OCI-M2 (cell line): ENCODE results near the gene ACVR1.
"Not testable (repeated sequence)": the region's sequence is repeated elsewhere in the genome, so short reads cannot be mapped to it uniquely, and the experiment has no call there.

ENCODE experiments used
- DNase-seq: peaks from one replicate; lab custom pipeline; 2025; ENCODE audit not compliant: unreplicated experiment; lab: John Stamatoyannopoulos, UW

Gene ACVR1

DNA sequence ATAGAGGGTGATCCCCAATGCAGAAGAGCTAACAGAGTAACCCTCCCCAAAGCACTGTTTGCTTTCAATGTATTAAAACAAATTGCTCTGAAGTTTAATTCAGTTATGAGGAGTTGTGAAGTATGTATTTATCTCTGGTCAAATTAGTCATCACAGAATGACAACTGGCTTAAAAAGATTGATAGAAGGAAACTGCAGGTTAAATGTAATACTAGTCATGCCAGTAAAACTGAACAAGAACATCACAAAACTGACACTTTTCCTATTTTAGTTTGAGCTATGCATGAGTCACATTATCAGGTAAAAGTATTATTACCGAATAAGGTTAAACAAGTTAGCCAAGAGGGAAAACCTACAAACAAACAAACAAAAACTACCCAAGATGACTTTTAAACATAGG is 148.4 kb downstream of the ACVR1 start:
- DNase-seq, result no peak

DNA sequence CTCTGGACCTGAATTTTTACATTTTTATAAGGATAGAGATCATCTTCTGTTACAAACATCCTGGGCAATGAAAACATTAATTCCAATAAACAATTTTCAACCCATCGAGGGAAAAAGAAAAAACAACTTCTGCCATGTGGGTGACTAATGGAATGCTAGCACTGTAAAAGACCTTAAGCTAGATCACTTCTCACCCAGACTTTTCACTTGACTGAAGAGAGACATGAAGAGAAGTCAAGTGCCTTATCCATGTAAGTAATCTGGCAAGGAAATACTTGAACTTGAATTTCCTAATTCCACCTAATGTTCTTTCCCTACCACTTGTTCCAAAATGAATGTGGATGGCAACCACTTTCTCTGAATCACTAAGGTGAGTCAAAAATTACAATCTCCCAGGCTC is 149.2 kb downstream of the ACVR1 start:
- DNase-seq, result no peak

DNA sequence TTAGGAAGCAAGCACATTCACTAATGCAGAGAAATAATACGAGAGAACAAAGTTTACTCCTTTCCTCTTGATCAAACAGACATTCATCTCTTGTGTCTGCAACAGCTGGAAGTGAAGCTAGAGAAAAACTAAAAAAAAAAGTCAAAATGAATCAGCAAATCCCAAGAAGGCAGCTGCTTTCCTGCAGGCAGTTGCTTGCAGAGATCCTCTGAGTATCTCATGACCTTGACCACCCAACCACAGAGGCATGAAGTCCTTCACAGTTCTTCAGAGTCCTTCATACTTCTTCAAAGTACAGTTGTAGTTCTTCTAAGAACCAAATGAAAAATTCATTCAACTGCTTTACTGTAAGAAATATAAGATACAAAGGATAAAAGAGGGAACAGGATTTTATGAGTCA is 150.3 kb downstream of the ACVR1 start:
- no peak for DNase-seq

DNA sequence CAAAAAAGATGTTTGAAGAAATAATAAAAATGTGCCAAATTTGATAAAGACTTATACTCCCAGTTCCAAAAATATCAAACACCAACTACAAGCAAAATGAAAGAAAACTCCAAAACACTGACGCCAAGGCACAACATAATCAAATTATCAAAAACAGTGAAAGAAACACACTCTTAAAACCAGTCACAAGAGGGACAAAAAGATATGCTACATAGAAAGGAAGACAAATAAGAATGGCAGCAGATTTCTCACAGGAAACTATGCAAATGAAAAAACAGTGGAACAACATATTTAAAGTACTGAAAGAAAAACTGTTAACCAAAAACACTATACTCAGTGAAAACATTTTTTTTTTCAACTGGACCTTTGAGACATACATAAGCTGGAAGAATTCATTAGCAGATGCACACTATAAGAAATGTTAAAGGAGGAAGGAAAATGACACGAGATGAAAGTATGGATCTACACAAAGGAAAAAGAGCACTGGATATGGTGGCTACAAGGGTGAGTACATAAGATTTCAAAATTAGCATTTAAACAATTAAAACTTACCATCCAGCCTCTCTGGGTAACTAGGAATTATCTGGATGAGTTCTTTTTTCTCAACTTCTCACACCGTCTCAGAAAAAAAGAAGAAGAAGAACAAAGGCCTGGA is 153.4 kb downstream of the ACVR1 start:
- DNase-seq, result no peak

DNA sequence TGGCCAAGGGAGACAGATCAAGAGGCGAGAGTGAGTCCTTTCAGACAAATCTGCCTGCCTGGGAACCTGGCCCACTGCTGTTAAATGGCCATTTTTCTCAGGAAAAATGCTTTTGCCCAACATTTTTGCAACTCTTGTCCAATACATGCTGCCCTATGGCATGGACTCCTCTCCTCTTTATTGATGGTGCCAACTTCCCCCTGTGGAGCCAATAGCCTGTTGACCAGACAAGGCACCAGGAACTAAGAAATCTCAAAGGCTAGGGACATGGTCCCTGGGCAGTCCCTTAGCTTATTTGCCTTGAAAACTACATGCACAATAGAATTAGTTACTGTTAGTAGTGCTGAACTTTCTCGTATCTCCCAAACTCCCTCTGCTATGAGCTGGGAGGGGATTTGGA is 155.6 kb downstream of the ACVR1 start:
- no peak for DNase-seq

DNA sequence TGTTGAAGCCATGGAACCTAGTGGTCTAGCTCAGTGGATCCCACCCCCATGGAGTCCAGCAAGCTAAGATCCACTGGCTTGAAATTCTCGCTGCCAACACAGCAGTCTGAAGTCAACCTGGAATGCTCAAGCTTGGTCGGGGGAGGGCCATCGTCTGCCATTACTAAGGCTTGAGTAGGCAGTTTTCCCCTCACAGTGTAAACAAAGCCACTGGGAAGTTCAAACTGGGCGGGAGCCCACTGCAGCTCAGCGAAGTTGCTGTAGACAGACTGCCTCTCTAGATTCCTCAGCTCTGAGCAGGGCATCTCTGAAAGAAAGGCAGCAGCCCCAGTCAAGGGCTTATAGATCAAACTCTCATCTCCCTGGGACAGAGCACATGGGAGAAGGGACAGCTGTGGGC is 171.5 kb downstream of the ACVR1 start:
- not testable (repeated sequence) for DNase-seq

DNA sequence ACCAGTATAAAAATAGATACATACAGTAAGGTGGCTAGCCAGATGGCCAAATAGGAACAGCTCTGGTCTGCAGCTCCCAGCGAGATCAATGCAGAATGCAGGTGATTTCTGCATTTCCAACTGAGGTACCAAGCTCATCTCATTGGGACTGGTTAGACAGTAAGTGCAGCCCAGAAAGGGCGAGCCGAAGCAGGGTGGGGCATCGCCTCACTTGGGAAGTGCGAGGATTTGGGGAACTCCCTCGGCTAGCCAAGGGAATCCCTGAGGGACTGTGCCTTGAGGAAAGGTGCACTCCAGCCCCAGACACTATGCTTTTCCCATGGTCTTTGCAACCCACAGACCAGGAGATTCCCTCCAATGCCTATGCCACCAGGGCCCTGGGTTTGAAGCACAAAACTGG is 172.0 kb downstream of the ACVR1 start:
- not testable (repeated sequence) for DNase-seq

DNA sequence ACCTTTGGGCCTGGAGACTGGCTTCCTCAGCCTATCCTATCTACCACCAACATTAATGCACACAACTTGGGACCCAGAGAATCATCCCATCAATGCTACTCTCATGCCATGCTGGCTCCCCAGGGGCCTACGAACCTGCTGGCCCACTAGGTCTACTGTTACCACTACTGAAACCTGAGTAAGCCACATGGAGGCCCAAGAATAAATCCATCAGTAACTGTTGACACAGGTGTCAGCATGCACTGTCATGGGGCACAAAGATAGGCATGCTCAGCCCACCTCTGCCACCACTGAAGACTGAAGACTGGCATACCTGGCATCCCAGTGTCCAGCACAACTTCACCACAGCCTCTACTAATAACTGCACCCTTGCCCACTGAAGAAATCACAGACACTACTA is 176.3 kb downstream of the ACVR1 start:
- DNase-seq, result no peak

DNA sequence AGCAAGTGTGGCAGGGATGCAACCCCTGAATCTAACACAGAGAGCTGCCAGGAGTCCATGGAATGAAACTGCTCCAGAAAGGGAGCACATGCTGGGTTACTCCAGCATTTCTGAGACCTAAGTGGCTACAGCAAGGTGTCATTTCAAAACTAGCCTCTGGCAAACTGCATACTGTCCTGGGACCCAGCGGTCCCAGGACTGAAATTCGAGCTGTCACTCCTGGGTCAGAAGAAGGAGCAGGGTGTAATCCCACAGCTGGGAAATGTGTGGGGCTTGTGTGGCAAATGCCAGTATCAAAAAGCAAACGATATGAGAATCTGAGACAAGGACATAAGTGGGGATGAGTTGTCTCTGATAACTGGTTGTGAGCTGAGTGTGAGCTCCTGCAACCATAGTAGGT is 177.1 kb downstream of the ACVR1 start:
- DNase-seq, result no peak

DNA sequence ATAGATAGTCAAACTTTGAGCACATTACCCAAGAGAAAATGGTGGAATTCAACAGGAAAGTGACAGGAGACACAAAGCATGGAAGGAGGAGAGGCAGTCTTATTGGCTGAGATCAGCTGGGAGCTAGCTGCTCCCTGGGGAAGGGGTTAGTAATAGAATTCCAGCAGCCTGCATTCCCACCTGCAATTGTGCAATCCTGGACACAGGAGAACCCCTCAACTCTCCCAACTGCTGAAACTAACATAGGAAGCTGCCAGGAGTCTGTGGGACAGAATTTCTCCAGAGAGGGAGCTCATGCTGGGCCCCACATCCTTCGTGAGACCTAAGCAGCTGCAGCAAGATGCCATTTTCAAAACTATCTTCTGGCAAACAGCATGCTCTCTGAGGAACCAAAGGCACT is 177.7 kb downstream of the ACVR1 start:
- no peak for DNase-seq

DNA sequence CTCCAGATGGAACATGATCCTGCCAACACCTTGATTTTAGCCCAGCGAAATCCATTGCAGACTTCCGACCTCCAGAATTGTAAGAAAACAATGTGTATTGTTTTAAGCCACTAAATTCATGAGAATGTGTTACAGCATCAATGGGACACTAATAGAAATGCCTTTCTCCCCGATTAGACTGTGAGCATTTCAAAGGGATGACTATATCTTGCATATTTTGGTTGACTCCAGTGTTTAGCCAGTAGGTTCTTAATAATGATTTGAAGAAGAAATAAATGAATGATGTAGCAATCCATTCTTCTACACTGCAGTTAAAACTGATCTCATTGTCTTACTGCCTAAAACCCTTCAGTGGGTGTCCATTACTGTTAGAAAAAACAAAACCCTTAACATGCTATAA is 180.1 kb downstream of the ACVR1 start:
- DNase-seq, result no peak

DNA sequence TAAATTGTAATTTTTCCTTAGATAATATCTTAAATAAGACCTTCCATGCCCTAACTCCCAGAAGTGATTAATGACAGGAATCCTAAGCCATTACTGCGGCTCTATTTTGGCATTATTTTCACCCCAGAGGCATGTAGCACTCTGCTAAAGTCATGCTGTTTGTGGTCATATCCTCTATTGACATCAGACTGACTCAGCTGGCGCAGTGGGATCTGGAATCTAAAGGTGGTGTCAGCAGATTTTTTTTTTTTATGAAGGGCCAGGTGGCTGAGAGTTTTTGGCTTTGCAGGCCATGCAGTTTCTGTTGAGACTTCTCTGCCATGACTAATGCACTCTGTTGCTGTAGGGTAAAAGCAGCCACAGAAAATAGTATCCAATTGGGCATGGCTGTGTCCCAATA is 183.4 kb downstream of the ACVR1 start:
- no peak for DNase-seq

DNA sequence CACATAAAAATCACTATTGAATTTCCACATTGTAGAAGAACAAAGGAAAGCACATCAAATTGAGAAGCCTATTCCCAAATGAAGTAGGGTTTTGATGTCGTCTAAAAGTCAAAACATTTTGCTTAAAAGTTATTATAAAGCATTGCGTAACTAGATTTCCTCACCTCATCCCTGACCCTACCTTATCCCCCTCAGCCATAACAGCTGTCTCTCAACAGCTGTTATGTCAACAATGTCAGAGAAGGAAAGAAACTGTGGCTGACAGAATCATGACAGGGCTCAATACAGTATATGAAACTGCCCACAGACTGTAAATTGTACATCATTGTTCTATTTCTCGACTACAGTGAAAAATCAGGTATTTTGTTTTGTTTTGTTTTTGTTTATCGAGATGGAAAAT is 184.4 kb downstream of the ACVR1 start:
- DNase-seq, result no peak

DNA sequence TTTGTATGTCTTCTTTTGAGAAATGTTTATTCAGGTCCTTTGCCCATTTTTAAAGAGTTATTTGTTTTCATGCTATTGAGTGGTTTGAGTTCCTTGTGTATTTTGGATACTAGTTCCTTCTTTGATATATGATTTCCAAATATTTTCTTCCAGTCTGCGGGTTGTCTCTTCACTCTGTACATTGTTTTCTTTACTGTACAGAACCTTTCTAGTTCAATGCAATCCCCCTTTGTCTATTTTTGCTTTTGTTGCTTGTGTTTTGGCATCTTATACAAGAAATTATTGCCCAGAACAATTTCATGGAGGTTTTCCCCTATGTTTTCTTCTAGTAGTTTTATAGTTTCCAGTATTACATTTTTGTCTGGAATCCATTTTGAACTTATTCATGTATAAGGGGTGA is 185.0 kb downstream of the ACVR1 start:
- DNase-seq, result no peak
